Measurements from ENCODE around the gene SLC25A29.
"Not testable (repeated sequence)": the region's sequence is repeated elsewhere in the genome, so short reads cannot be mapped to it uniquely, and the experiment has no call there.

SLC25A29 gene

GRCh38 chr14:100330388-100330931 lies 24.2 kb upstream of the SLC25A29 start:
- no peak for DNase-seq

GRCh38 chr14:100330007-100330344 lies 23.7 kb upstream of the SLC25A29 start:
- DNase-seq: no peak

- DNase-seq: no peak
Observed at GRCh38 chr14:100329233-100330006, 23.2 kb upstream of the SLC25A29 start.

GRCh38 chr14:100328495-100329163 lies 22.4 kb upstream of the SLC25A29 start:
- no peak for DNase-seq

- DNase-seq: no peak
Observed at GRCh38 chr14:100327128-100327527, 20.9 kb upstream of the SLC25A29 start.

- no peak for DNase-seq
Observed at GRCh38 chr14:100325958-100326357, 19.7 kb upstream of the SLC25A29 start.

- DNase-seq: no peak
Observed at GRCh38 chr14:100325231-100325632, 19.0 kb upstream of the SLC25A29 start.

GRCh38 chr14:100323942-100324307 lies 17.7 kb upstream of the SLC25A29 start:
- DNase-seq: no peak

- no peak for DNase-seq
Observed at GRCh38 chr14:100323121-100323941, 17.1 kb upstream of the SLC25A29 start, which contains the start of gene SLC25A47. SLC25A47 (plus strand) TSS chr14:100323339; CDS start chr14:100323415, 76 bp downstream.

- DNase-seq: no peak
Observed at GRCh38 chr14:100322138-100322957, 16.1 kb upstream of the SLC25A29 start.

- no peak for DNase-seq
Observed at GRCh38 chr14:100321473-100322137, 15.4 kb upstream of the SLC25A29 start.

- no peak for DNase-seq
Observed at GRCh38 chr14:100320157-100320856, 14.1 kb upstream of the SLC25A29 start.

GRCh38 chr14:100317912-100318808 lies 11.9 kb upstream of the SLC25A29 start:
- peak; percentile 65 for DNase-seq

- DNase-seq: no peak
Observed at GRCh38 chr14:100317389-100317788, 11.1 kb upstream of the SLC25A29 start.

GRCh38 chr14:100314724-100315123 lies 8.5 kb upstream of the SLC25A29 start:
- DNase-seq: no peak

GRCh38 chr14:100313464-100314230 lies 7.4 kb upstream of the SLC25A29 start:
- DNase-seq: no peak

GRCh38 chr14:100312877-100313400 lies 6.7 kb upstream of the SLC25A29 start:
- DNase-seq: no peak

- not testable (repeated sequence) for DNase-seq
Observed at GRCh38 chr14:100312110-100312876, 6.0 kb upstream of the SLC25A29 start.

All from CD4-positive, alpha-beta T cell treated with Interferon gamma for 1 hour (primary cell).